OCI-LY7 (cell line): ENCODE measurements around the gene UBALD1. TPM values are rescaled to one million over a fixed set of nuclear protein-coding genes. Genes with fewer than 3 reads are reported as not detected.
A peak's percentile ranks its signal among the peaks of the same experiment; 100 is the strongest.

Experiments used
- BruUV-seq: library from RNA; stranded (reverse); fragments of 400-500 nt; replicated peaks from 2 replicates; lab custom pipeline; 2021; lab: Mats Ljungman, UMichigan
- CTCF ChIA-PET: fragments of 300-600 bp; sonication (Branson Sonifier 250); formaldehyde crosslinking; loops from one replicate; lab custom pipeline; 2022; ENCODE audit warnings: antibody characterized with exemption; ENCODE audit not compliant: unreplicated experiment; lab: Charles Lee
- POLR2A ChIA-PET: fragments of 300-600 bp; sonication (Branson Sonifier 250); formaldehyde crosslinking; loops from one replicate; lab custom pipeline; 2022; ENCODE audit warnings: antibody characterized with exemption; lab: Charles Lee
- DNase-seq: peaks from one replicate; pipeline ENCODE4 v3.0.0-alpha.2; 2015; ENCODE audit warnings: low spot score
- H2AFZ ChIP-seq: fragments of 200-600 bp; sonication (generic), shearing (Covaris generic); 2 replicates; pipeline ENCODE4 v1.6.1; 2014; ENCODE audit warnings: mild to moderate bottlenecking, antibody characterized with exemption, low read length, moderate library complexity
- H3K27ac ChIP-seq: fragments of 200-600 bp; sonication (generic); 2 replicates; pipeline ENCODE4 v1.5.1; 2014; ENCODE audit warnings: mixed run types, low read depth, mild to moderate bottlenecking, moderate library complexity, low read length, inconsistent platforms; ENCODE audit not compliant: poor library complexity, severe bottlenecking
- H3K36me3 ChIP-seq: fragments of 200-600 bp; sonication (generic); 2 replicates; pipeline ENCODE4 v1.6.1; 2014; ENCODE audit warnings: mild to moderate bottlenecking, antibody characterized with exemption, low read length, moderate library complexity, mixed read lengths; ENCODE audit not compliant: insufficient read depth
- H3K4me1 ChIP-seq: fragments of 200-600 bp; sonication (generic); 2 replicates; pipeline ENCODE4 v1.5.1; 2014; ENCODE audit warnings: mild to moderate bottlenecking, low read length; ENCODE audit not compliant: insufficient read depth, poor library complexity, severe bottlenecking
- H3K4me2 ChIP-seq: fragments of 200-600 bp; sonication (generic); 2 replicates; pipeline ENCODE4 v1.6.1; 2014; ENCODE audit warnings: mild to moderate bottlenecking, low read length
- H3K4me3 ChIP-seq: fragments of 200-600 bp; sonication (generic); 2 replicates; pipeline ENCODE4 v1.5.1; 2014; ENCODE audit warnings: mild to moderate bottlenecking, low read depth, low read length; ENCODE audit not compliant: poor library complexity, severe bottlenecking
- H3K79me2 ChIP-seq: fragments of 200-600 bp; sonication (generic); 2 replicates; pipeline ENCODE4 v1.6.1; 2016; ENCODE audit warnings: low read depth, mild to moderate bottlenecking, low read length, moderate library complexity, mixed read lengths; ENCODE audit not compliant: insufficient read depth
- H3K9me2 ChIP-seq: fragments of 200-600 bp; sonication (generic); 2 replicates; pipeline ENCODE4 v1.6.1; 2016; ENCODE audit warnings: mild to moderate bottlenecking, low read length, mixed read lengths; ENCODE audit not compliant: insufficient read depth
- H3K9me3 ChIP-seq: fragments of 200-600 bp; sonication (generic); 2 replicates; pipeline ENCODE4 v1.6.1; 2014; ENCODE audit warnings: mild to moderate bottlenecking, mixed run types, low read length, mixed read lengths
- H4K20me1 ChIP-seq: fragments of 200-600 bp; sonication (generic); 2 replicates; pipeline ENCODE4 v1.6.1; 2014; ENCODE audit warnings: mild to moderate bottlenecking, antibody characterized with exemption, low read length, moderate library complexity, mixed read lengths; ENCODE audit not compliant: insufficient read depth
- EZH2phosphoT487 ChIP-seq: fragments of 200-600 bp; sonication (generic); IDR thresholded peaks from 2 replicates; pipeline ENCODE4 v1.6.1; 2018; ENCODE audit warnings: low read depth, borderline replicate concordance, mild to moderate bottlenecking, mixed run types, antibody characterized with exemption, low read length, moderate library complexity, mixed read lengths
- intact Hi-C: fragments of 100-400 bp; cut with micrococcal nuclease; formaldehyde crosslinking; loops from one replicate; pipeline ENCODE4 v1.10.0; 2022; ENCODE audit not compliant: unreplicated experiment
- total RNA-seq, 2 experiments: library from RNA; depleted of rRNA in 1 of 2; stranded (reverse); fragments of >200 nt in 1 of 2; shearing (Covaris generic) in 1 of 2; gene quantifications; 2 replicates each; pipeline ENCODE4 v1.2.3, GENCODE V29; 2014 to 2022
- TF ChIP-seq, protein P1 (sequence below): fragments of 200-600 bp; sonication (generic); conservative IDR thresholded peaks from 2 replicates; pipeline ENCODE4 v1.5.1; 2014; ENCODE audit warnings: mild to moderate bottlenecking, antibody characterized with exemption, low read length, moderate library complexity, mixed read lengths

UBALD1 gene
- total RNA-seq, 2 experiments from 2014 or later: 11.1 to 34.1 TPM

DNA sequence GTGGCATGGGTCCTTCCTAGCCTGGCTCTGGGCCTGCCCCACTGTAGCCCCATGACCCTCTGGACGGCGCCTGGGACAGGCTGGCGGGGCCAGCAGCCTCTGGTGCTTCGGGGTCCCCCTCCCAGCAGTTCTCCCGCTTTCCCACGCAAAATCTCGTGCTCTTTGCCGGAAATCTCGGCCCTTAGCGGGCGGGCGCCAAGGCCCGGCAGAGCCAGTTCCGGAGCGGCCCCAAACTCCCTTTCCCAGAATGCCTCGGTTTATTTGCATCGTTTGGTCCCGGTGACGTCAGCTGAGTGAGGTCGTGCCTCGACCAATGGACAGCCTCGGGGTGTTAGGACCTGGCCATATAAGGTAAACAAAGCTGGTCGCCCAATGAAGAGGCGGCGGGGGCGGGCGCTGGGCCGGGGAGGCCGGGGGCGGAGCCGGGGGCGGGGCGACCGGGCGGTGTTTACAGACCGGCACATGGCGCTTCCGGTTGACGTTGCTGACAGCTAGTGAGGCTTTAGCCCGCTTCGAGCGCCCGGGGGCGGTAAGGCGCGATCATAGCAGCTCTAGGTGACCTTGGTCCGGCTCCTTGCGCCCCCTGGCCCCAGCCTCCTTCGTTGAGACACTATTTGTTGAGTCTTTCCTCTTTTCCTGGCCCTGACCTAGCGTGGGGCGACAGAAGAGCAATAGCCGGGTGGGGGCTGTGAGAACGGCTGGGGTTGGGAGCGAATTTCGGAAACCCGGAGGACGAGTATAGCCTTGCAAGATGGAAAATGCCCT is 1.5 kb upstream of the UBALD1 start:
- Histone ChIP-seq H4K20me1 (no peaks in the 10 kb centered on the region), H3K27ac (peak overlapping the region; percentile 97), H3K36me3 (no peaks in the 10 kb centered on the region), H3K9me2 (no peaks in the 10 kb centered on the region), H3K4me3 (peak overlapping the region; percentile 91), H2AFZ (peak overlapping the region; percentile 82), H3K79me2 (peaks cover 6% of the 10 kb centered on the region; the same call in 1 of the 2 replicates), H3K9me3 (no peaks in the 10 kb centered on the region), H3K4me2 (peak overlapping the region; percentile 88), H3K4me1 (peaks cover 44% of the 10 kb centered on the region)
- DNase-seq: peak; percentile 100
- intact Hi-C loops: loop anchor here (1.0 to 10.0 kb wide), 3 partner anchors 8 to 201 kb away; partner anchors contain the start of genes CORO7, MGRN1 and ZNF500
- BruUV-seq: no TSS peak
- POLR2A ChIA-PET: interaction anchor here (0.7 to 1.9 kb wide), 5 partner anchors 42 to 341 kb away, joined by 3 to 4 read pairs (median 3); partner anchors contain the start of gene DNAAF8
- TF ChIP-seq, protein P1, sequence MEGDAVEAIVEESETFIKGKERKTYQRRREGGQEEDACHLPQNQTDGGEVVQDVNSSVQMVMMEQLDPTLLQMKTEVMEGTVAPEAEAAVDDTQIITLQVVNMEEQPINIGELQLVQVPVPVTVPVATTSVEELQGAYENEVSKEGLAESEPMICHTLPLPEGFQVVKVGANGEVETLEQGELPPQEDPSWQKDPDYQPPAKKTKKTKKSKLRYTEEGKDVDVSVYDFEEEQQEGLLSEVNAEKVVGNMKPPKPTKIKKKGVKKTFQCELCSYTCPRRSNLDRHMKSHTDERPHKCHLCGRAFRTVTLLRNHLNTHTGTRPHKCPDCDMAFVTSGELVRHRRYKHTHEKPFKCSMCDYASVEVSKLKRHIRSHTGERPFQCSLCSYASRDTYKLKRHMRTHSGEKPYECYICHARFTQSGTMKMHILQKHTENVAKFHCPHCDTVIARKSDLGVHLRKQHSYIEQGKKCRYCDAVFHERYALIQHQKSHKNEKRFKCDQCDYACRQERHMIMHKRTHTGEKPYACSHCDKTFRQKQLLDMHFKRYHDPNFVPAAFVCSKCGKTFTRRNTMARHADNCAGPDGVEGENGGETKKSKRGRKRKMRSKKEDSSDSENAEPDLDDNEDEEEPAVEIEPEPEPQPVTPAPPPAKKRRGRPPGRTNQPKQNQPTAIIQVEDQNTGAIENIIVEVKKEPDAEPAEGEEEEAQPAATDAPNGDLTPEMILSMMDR: peak; percentile 73
- no peak for TF ChIP-seq EZH2phosphoT487
- CTCF ChIA-PET: interaction anchor here (0.6 to 1.0 kb wide), 2 partner anchors 10 to 45 kb away, joined by 3 to 6 read pairs; no protein-coding TSS in a partner anchor

DNA sequence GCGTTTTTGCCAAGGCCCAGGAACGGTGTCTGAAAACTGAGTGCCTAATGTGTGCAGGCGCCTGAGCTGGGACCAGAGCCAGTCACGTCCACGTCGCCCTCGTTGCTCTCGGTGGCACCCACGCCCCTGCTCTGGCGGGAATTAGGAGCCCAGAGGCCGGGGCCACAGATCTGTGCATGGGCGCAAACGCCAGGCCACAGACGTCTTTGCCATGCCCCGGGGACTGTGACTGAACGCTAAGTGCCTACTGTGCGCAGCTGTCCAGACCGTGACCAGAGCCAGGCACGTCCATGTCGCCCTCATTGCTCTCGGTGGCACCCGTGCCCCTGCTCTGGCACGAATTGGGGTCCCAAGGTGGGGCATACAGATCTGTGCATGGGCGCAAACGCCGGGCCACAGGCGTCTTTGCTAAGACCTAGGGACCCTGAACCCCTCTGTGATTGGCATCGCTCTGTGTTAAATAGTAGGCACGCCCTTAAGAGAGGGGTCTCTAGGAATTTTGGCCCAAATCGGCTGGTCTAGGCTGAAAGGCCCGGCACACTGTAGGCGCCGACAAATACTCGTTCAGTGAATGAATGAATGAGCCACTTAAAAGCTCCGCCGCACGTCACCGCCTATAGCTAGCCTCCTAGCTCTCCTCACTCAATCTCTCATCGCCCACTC is 827 bp upstream of the UBALD1 start:
- ChIA-PET POLR2A (interaction anchor here (0.5 to 1.9 kb wide), 2 partner anchors 119 to 1541 kb away, joined by 3 to 4 read pairs; partner anchors contain the start of gene DNAAF8), CTCF (interaction anchor here (0.6 to 1.0 kb wide), 2 partner anchors 11 to 45 kb away, joined by 3 to 6 read pairs; no protein-coding TSS in a partner anchor)
- peaks cover 44% of the 10 kb centered on the region for H3K4me1 ChIP-seq
- peak overlapping the region; percentile 91 for H3K4me3 ChIP-seq
- no peaks in the 10 kb centered on the region for H4K20me1 ChIP-seq
- TF ChIP-seq EZH2phosphoT487: no peak
- TF ChIP-seq, protein P1: no peak
- no TSS peak for BruUV-seq
- peaks cover 6% of the 10 kb centered on the region; the same call in 1 of the 2 replicates for H3K79me2 ChIP-seq
- H3K36me3 ChIP-seq: no peaks in the 10 kb centered on the region
- H3K9me3 ChIP-seq: no peaks in the 10 kb centered on the region
- H3K4me2 ChIP-seq: peak overlapping the region; percentile 88
- DNase-seq: peak; percentile 36
- intact Hi-C loops: loop anchor here (1.0 to 10.0 kb wide), 3 partner anchors 9 to 201 kb away; partner anchors contain the start of genes CORO7, MGRN1 and ZNF500
- H3K9me2 ChIP-seq: no peaks in the 10 kb centered on the region
- H2AFZ ChIP-seq: peak overlapping the region; percentile 77
- peak overlapping the region; percentile 77 for H3K27ac ChIP-seq
